Esophagus (tissue), 2 donors: ENCODE measurements around the gene LARGE1. TPM values are rescaled to one million over a fixed set of nuclear protein-coding genes. Genes with fewer than 3 reads are reported as not detected.
"Not testable (repeated sequence)": the region's sequence is repeated elsewhere in the genome, so short reads cannot be mapped to it uniquely, and the experiment has no call there.

ENCODE experiments used
- H3K27ac ChIP-seq, 2 donors: one replicate each; pipeline ENCODE4 v1.5.1; 2013; ENCODE audit warnings: low read depth in 2 of 2, mild to moderate bottlenecking in 2 of 2, inconsistent platforms in 1 of 2, low read length in 1 of 2, moderate library complexity in 1 of 2
- H3K27me3 ChIP-seq, 2 donors: one replicate each; pipeline ENCODE4 v1.6.1; 2013; ENCODE audit warnings: low read length in 2 of 2, control low read depth in 1 of 2, mild to moderate bottlenecking in 1 of 2; ENCODE audit not compliant: insufficient read depth in 2 of 2, control insufficient read depth in 1 of 2
- H3K36me3 ChIP-seq, 2 donors: one replicate each; pipeline ENCODE4 v1.6.1; 2013; ENCODE audit warnings: low read length in 1 of 2; ENCODE audit not compliant: control insufficient read depth in 2 of 2, insufficient read depth in 2 of 2
- H3K4me1 ChIP-seq, 2 donors: one replicate each; pipeline ENCODE4 v1.6.1; 2013; ENCODE audit warnings: low read length in 1 of 2; ENCODE audit not compliant: control insufficient read depth in 2 of 2, insufficient read depth in 2 of 2
- H3K4me3 ChIP-seq, 2 donors: one replicate each; pipeline ENCODE4 v1.5.1; 2013; ENCODE audit warnings: low read length in 2 of 2, mild to moderate bottlenecking in 2 of 2, low read depth in 1 of 2, moderate library complexity in 1 of 2
- H3K9me3 ChIP-seq, 2 donors: one replicate each; pipeline ENCODE4 v1.6.1; 2013; ENCODE audit warnings: mild to moderate bottlenecking in 2 of 2, low read depth in 1 of 2, low read length in 1 of 2, moderate library complexity in 1 of 2; ENCODE audit not compliant: control insufficient read depth in 2 of 2, insufficient read depth in 1 of 2
- WGBS, 2 donors: extraction: QIAGEN DNeasy Blood & Tissue Kit; methylation state at CpG; one replicate each; pipeline ENCODE4 v1.1.7; 2013; 5-methylcytosine and 5-hydroxymethylcytosine counted together
- polyA plus RNA-seq, 2 donors: library from polyadenylated mRNA; stranded (reverse); fragments of 200-250 nt; gene quantifications; one replicate each; pipeline ENCODE4 v1.2.3, GENCODE V29; 2013
- donor health status: healthy with polysubstance abuse.
- donor health status: Bipolar disorder and iron deficiency.

The LARGE1 gene
- polyA plus RNA-seq, 2 donors = 2.0 to 2.5 TPM

DNA sequence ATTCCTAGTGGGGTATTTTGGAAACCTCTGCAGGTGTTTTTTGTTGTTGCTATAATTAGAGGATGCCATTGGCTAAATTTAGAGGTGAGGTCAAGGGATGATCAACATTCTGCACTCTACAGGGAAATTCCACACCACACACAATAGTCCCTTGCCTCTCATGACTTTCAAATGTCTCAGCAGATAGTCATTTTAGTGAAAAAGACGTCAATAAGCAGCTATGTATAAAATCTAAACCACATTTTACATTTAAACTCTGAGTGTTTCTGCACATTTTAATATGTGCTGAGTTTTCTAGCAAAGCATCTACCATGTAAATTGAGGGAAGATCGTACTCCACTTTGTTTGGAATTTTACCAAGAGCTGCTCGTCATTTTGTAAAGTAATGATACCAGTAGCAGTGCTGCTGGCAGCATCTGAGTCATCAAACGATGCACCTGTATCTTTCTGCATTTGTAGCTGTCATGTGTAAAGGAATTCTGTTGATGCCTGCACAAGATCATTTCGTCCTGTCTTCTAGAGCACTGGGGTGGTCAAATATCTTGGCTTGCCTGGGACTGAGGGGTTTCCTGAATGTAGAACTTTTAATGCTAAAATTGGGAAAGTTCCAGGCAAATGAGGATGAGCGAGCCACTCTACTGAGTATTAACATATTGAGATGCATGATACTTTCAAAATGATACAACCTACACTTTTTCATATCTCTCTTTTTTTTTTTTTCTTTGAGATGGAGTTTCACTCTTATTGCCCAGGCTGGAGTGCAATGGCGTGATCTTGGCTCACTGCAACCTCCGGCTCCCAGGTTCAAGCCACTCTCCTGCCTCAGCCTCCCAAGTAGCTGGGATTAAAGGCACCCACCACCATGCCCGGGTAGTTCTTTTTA, 447.6 kb downstream of the LARGE1 start:
- H3K4me3 ChIP-seq = no peak overlapping the region
- no peaks in the 10 kb centered on the region for H3K4me1 ChIP-seq
- no peaks in the 10 kb centered on the region for H3K36me3 ChIP-seq
- WGBS, 2 donors = 80 to 81% methylated on average over 9 of the region's 9 CpGs
- H3K27me3 ChIP-seq = no peaks in the 10 kb centered on the region
- H3K27ac ChIP-seq = no peak overlapping the region
- no peaks in the 10 kb centered on the region for H3K9me3 ChIP-seq

DNA sequence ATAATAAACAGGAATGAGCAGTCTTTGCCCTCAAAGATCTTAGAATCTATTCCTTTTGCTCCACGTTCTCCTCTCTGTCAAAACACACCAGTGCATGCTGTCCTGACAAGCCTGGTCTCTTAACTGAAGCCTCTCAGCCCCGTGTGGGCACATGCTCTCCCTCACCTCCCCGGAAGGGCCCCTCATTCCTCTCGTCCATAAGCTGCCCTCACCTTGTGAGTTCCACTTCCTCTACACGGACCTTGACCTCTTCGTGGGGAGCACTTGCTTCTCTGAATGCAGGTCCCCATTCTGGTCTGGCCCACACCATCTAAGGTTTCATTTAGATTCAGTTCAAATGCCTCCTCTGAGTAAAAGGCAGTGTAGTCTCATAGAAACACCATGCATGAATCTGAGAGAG, 449.8 kb downstream of the LARGE1 start:
- 69 to 72% methylated on average over 6 of the region's 6 CpGs for WGBS, 2 donors
- peaks cover 0 to 2% of the 10 kb centered on the region in 2 donors for H3K9me3 ChIP-seq
- H3K4me1 ChIP-seq = no peaks in the 10 kb centered on the region
- H3K27me3 ChIP-seq = no peaks in the 10 kb centered on the region
- H3K36me3 ChIP-seq = no peaks in the 10 kb centered on the region
- H3K4me3 ChIP-seq = no peak overlapping the region
- no peak overlapping the region for H3K27ac ChIP-seq

DNA sequence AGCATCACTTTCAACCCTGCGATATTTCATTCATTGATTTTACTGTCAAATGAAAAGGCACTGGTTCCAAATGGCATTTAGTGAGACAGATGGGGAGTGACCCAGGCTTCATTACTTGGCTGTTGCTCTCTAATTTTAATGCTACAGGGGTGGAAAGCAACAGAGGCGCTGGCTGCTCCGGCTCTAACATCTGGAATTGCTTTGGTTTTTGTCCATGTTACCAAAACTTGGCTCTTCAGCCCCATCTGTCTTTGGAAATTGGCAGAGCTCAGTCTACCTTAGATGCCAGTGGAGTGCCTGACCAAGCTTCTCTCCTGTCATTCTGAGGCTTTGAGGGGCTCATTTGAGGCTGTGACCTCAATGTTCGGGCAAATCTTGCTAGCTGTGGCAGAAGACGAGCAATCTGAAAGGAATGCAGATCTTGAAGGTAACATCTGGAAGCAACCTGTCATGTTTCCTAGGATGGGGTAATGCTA, 452.6 kb downstream of the LARGE1 start:
- peaks cover 0 to 2% of the 10 kb centered on the region in 2 donors for H3K9me3 ChIP-seq
- WGBS, 2 donors = 80 to 82% methylated on average over 5 of the region's 5 CpGs
- no peaks in the 10 kb centered on the region for H3K27me3 ChIP-seq

DNA sequence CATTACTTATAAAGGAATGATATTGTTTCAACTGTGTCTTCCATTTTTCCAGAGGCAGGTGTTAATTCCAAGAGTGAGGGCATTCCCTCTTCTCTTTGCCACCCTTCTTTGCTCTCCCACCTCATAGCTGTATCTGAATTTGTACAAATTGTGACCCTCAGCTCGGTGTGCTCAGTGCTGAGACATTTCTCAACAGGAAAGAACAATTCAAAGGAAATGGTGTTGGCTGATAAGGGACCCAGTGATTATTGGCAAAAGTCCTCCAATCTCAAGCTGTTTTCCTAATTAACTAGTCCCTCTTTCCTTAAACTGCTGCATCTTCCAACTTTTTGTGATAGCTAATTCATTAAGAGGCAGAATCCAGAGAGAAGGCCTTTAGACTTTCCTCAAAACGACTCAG, 453.2 kb downstream of the LARGE1 start:
- Histone ChIP-seq H3K4me1 (no peaks in the 10 kb centered on the region), H3K4me3 (no peak overlapping the region), H3K27ac (no peak overlapping the region), H3K27me3 (no peaks in the 10 kb centered on the region), H3K9me3 (peaks cover 0 to 2% of the 10 kb centered on the region in 2 donors), H3K36me3 (no peaks in the 10 kb centered on the region)
- WGBS, 2 donors = 31 to 55% methylated on average over 2 of the region's 2 CpGs

More for the DNA sequence above, 452.6 kb downstream of the LARGE1 start:
- Histone ChIP-seq H3K4me3 (no peak overlapping the region), H3K4me1 (no peaks in the 10 kb centered on the region), H3K36me3 (no peaks in the 10 kb centered on the region), H3K27ac (no peak overlapping the region)

DNA sequence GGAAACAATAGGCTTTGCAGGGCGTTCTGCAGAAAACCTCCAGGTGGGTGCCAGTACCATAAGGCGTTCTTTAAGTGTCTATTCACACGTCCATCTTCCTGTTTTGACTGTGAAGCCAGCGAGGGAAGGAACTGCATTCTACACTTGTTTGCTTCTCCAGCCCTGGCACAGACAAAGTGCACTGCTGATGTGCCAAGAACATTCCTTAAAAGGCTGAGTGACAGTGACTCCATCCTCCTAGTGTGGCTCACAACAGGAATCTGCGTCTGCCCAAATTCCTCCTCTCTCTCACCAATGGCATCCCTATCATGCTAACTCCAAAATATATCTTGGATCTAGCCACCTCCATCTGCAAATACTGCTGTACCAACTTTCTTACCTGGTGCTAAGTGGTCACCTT, 454.7 kb downstream of the LARGE1 start:
- H3K36me3 ChIP-seq = no peaks in the 10 kb centered on the region
- peaks cover 0 to 2% of the 10 kb centered on the region in 2 donors for H3K9me3 ChIP-seq
- H3K27ac ChIP-seq = no peak overlapping the region
- WGBS, 2 donors = 45 to 64% methylated on average over 5 of the region's 5 CpGs
- H3K4me1 ChIP-seq = no peaks in the 10 kb centered on the region
- H3K4me3 ChIP-seq = no peak overlapping the region
- no peaks in the 10 kb centered on the region for H3K27me3 ChIP-seq

DNA sequence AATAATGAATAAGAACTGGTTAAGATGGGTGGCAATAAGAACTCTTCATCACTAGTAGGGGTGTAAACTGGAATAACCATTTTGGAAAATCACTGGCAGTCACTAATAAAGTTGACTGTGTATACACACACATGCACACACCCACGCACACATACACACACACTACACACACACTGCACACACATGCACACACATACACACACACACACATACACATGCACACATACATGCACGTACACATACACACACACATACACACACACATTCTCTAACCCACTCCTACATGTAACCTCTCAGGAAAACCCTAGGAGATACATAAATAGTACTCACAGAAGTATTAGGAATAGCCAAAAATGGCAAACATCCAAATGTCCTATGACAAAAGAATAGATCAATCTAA, 455.6 kb downstream of the LARGE1 start:
- no peaks in the 10 kb centered on the region for H3K27me3 ChIP-seq
- no peaks in the 10 kb centered on the region for H3K36me3 ChIP-seq
- no peak overlapping the region for H3K27ac ChIP-seq
- peaks cover 0 to 2% of the 10 kb centered on the region in 2 donors for H3K9me3 ChIP-seq
- no peaks in the 10 kb centered on the region for H3K4me1 ChIP-seq
- no peak overlapping the region for H3K4me3 ChIP-seq
- 85 to 88% methylated on average over 2 of the region's 2 CpGs for WGBS, 2 donors

DNA sequence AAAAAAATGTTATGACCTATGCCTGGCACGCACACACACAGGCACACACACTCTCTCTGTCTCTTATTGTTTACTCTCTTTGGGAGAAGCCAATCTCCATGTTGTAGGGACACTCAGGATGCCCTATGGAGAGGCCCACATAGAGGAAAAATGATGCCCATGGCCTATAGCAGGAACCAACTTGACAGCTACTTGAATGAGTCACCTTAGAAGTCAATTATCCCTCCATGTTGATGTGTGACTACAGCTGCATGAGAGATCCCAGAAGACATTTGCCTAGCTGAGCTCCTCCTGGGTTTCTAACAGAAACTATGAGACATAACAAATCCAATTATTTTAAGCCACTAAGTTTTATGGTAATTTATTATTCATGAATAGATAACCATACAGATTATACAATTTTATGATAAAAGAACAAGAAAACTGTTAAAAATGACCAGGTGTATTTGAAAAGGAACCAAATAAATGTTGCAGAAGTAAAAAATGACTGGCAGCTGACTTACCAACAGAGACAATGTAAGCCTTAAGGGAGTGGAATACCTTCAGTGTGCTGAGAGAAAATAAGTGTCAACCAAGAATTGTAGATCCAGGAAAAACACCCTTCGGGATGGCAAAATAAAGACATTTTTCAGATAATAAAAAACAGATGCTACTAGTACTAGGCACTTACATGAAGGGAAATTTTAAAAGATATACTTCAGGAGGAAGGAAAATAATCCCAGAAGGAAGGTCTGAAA, 458.4 kb downstream of the LARGE1 start:
- no peak overlapping the region for H3K27ac ChIP-seq
- H3K4me1 ChIP-seq = no peaks in the 10 kb centered on the region
- H3K36me3 ChIP-seq = no peaks in the 10 kb centered on the region
- WGBS, 2 donors = 95 to 97% methylated on average over 2 of the region's 2 CpGs
- H3K27me3 ChIP-seq = no peaks in the 10 kb centered on the region
- H3K4me3 ChIP-seq = no peak overlapping the region
- H3K9me3 ChIP-seq = peaks cover 0 to 2% of the 10 kb centered on the region in 2 donors

DNA sequence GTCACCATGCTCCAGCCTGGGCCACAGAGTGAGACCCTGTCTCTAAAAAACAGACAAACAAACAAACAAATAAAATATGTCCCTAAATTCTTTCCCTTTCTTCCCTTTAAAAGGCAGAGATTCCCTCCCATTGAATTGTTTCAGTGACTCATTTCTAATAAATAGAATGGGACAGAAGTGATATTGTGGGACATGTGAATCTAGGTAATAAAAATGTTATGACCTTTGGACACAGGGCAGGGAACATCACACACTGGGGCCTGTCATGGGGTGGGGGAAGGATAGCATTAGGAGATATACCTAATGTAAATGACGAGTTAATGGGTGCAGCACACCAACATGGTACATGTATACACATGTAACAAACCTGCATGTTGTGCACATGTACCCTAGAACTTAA, 459.0 kb downstream of the LARGE1 start:
- WGBS, 2 donors = 86 to 93% methylated on average over 1 of the region's 1 CpG

DNA sequence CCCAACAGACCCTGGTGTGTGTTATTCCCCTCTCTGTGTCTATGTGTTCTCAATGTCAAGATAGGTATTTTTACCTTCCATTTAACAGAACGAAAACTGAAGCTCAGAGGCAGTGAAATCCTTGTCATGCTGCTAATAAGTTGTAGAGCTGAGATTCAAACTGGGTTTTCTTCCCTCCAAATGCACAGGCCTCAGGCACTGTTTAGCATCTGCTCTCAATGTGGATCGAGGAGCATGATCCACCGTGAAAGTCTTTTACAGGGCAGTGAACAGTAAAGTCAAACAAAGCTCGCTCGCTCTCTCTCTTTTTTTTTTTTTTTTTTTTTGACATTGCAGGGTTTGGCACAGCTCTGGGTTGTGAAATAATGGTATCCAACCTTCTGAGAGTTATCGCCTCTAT, 461.1 kb downstream of the LARGE1 start:
- no peaks in the 10 kb centered on the region for H3K27me3 ChIP-seq
- WGBS, 2 donors = 83 to 88% methylated on average over 6 of the region's 6 CpGs
- no peaks in the 10 kb centered on the region for H3K9me3 ChIP-seq
- H3K36me3 ChIP-seq = no peaks in the 10 kb centered on the region
- no peak overlapping the region for H3K4me3 ChIP-seq
- no peaks in the 10 kb centered on the region for H3K4me1 ChIP-seq
- no peak overlapping the region for H3K27ac ChIP-seq

More for the DNA sequence above, 459.0 kb downstream of the LARGE1 start:
- H3K27ac ChIP-seq, H3K36me3 ChIP-seq, H3K27me3 ChIP-seq, H3K4me1 ChIP-seq, H3K9me3 ChIP-seq, H3K4me3 ChIP-seq: not testable (repeated sequence)
